Activated CD8-positive, alpha-beta memory T cell treated with anti-CD3 and anti-CD28 coated beads, Interleukin-2, amount 50 U/mL, for 48 hours (primary cell): ENCODE measurements around the gene FAM117B.
"Not testable (repeated sequence)": the region's sequence is repeated elsewhere in the genome, so short reads cannot be mapped to it uniquely, and the experiment has no call there.

Source experiments
- DNase-seq: peaks from one replicate; pipeline ENCODE4 v3.0.0-alpha.2; 2020

Gene FAM117B

DNA sequence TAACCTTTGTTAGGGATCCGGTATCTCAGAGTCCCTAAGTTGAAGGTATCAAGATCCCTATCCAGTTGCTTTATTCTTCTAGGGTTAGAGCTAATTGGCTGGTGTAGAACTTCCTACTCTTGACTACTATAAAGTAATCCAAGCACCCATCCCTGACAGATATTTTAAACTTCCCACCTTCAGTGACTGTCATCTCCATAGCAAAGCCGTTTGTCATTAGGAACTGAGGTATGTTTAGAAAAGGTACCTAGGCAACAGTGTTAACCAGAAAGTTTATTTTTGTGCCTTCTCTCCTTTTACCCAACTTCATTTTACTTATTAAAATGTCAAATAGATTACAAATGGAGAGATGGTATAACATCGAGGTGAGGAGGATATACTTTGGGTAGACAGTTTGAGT is 4.5 kb downstream of the FAM117B start:
- no peak for DNase-seq

DNA sequence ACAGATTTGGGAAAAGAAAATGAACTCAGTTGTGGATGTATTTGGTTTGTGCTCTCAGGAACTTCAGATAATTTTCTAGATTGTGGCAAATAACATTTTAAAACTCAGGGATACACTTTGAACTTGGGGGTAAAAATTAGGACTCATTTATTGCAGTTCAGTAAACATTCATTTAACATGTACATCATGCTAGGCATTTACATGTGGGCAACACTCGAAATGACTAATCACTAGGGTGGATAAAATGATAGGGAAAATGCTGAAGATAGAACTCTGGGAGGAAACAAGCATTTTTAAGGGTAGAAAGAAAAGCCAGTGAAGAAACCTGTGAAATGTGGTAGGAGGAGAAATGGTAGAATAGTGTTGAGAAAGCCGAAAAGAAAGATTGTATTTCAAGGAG is 7.8 kb downstream of the FAM117B start:
- no peak for DNase-seq

- DNase-seq: no peak
These were observed 8.5 kb downstream of the FAM117B start for GRCh38 chr2:202643012-202643858.

DNA sequence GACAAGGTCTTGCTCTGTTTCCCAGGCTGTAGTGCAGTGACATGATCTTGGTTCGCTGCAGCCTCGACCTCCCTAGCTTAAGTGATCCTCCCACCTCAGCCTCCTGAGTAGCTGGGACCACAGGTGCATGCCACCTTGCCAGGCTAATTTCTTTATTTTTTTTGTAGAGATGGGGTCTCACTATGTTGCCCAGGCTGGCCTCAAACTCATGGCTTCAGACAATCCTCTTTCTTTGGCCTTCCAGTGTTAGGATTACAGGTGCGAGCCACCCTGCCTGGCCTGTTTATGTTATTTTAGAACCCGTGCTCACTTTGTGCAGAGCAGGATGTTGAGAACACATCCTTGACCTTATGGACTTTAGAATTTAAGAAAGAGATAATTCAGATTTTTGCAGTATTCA is 17.4 kb downstream of the FAM117B start:
- DNase-seq: no peak

GRCh38 chr2:202653890-202654289 is 19.1 kb downstream of the FAM117B start:
- no peak for DNase-seq

DNA sequence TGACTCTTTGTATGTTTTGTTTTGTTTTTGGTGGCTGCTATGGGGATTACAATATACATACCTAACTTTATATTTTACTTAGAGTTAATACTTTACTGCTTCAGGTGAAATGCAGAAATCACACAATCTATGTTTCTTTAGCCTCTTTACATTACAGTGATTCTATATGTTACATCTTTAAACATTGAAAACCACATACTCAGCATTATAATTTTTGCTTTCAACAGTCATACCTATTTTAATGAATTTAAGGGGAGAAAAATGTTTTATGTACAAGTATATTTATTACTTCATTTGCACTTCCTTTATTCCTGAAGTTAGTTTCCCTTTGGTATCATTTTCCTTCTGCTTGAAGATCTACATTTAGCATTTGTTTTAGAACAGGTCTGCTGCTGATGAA is 23.1 kb downstream of the FAM117B start:
- no peak for DNase-seq

GRCh38 chr2:202660796-202661195 is 26.0 kb downstream of the FAM117B start:
- no peak for DNase-seq

GRCh38 chr2:202669841-202670240 is 35.1 kb downstream of the FAM117B start:
- DNase-seq: no peak

- no peak for DNase-seq
These were observed 36.7 kb downstream of the FAM117B start for GRCh38 chr2:202671317-202672035.

DNA sequence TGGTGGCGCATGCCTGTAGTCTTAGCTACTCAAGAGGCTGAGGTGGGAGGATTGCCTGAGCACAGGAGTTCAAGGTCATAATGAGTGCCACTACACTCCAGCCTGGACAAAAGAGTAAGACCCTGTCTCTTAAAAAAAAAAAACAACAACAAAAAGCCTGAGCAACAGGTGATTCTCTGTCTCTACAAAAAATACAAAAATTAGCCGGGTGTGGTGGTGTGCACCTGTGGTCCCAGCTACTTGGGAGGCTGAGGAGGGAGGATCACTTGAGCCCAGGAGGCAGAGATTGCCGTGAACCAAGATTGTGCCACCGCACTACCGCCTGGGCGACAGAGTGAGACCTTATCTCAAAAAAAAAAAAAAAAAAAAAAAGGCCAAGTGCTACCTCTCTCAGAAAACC is 40.3 kb downstream of the FAM117B start:
- DNase-seq: not testable (repeated sequence)

DNA sequence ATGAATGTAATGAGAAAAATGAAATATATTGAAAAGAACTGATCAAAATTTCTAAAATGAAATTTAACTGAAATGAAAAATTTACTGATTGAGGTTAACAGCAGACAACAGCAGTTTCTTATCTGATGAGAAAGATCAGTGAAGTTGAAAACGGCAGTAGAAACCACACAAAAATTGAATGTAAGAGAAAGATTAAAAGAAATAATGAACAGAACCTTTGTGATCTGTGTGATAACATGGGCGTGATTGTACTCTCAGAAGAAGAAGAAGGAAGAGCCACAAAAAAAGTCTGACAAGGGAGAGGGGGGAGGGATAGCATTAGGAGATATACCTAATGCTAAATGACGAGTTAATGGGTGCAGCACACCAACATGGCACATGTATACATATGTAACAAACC is 45.2 kb downstream of the FAM117B start:
- no peak for DNase-seq

- DNase-seq: no peak
These were observed 45.7 kb downstream of the FAM117B start for GRCh38 chr2:202680512-202680911.

GRCh38 chr2:202681688-202682205 is 47.0 kb downstream of the FAM117B start:
- no peak for DNase-seq

DNA sequence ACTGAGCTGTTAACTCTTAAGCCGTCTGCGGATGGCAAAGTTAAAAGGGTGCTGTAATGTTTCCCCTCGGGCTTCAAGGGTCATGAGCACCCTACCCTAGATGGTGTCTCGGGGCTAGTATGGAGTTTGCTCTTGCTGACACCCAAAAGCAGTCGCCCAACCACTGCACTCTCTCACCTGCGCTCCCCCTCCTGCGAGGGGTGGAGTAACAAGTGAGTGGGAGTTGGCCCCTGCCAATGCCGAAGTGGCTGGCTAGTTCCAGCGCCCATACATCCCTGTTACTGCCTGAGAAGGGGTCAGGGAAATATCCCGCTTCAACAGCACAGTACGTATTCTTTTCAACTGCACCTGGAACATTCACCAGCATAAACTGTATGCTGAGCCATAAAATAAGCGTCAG is 47.5 kb downstream of the FAM117B start:
- DNase-seq: no peak

GRCh38 chr2:202687276-202687675 is 52.5 kb downstream of the FAM117B start:
- no peak for DNase-seq

GRCh38 chr2:202689459-202689858 is 54.7 kb downstream of the FAM117B start:
- no peak for DNase-seq

- DNase-seq: no peak
These were observed 55.1 kb downstream of the FAM117B start for GRCh38 chr2:202689898-202690297.

DNA sequence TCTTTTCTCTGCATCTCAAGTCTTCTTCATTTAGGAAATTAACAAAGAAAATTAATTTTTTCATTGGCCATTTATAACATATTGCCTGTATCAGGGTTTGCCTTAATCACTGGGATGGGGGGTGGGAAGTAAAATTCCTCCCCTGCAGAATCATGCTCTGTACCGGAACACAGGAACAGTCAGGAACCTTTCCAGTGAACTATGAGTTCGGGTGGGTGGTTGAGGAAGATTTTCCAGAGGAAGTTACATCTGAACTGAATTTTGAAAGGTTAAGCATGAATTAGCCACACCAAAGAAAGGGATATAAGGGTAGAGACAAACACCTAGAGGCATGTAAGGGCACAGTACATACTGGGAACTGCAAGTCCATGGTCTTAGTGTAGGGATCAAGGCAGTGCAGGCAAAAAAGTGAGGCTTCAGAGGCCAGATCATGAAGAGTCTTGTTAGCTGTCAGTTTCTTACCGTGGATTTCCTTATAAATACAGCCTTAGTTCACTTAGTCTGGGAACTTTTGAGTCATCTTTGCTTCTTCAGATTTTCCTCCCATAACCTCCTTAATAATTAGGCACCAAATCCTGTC is 55.6 kb downstream of the FAM117B start:
- DNase-seq: no peak

DNA sequence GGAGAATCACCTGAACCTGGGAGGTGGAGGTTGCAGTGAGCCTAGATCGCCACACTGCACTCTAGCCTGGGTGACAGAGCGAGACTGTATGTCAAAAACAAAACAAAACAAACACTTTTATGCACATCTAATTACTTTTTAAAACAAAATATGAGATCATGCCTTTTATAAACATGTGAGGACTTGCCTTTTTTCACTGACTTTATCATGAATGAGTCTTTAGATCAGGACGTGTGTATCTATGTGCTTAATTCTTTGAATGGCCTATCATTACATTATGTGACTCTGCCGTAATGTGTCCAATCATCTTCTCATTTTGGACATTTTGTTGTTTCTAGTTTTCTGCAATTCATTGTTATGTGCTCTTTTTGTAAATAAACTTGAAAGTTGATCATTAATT is 58.7 kb downstream of the FAM117B start:
- no peak for DNase-seq

DNA sequence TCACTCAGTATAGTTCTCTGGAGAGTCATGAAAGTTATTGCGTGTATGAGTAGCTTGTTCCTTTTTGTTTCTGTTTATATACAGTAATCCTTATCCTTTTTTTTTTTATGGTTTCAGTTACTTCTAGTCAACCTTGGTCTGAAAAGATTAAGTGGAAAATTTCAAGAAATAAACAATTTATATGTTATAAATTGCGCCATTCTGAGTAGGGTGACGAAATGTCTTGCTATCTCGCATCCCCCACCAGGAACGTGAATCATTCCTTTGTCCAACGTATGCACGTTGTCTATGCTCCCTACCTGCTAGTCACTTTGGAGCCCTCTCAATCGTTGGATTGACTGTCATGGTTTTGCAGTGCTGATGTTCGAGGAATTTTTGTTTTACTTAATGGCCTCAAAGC is 60.4 kb downstream of the FAM117B start:
- DNase-seq: no peak

DNA sequence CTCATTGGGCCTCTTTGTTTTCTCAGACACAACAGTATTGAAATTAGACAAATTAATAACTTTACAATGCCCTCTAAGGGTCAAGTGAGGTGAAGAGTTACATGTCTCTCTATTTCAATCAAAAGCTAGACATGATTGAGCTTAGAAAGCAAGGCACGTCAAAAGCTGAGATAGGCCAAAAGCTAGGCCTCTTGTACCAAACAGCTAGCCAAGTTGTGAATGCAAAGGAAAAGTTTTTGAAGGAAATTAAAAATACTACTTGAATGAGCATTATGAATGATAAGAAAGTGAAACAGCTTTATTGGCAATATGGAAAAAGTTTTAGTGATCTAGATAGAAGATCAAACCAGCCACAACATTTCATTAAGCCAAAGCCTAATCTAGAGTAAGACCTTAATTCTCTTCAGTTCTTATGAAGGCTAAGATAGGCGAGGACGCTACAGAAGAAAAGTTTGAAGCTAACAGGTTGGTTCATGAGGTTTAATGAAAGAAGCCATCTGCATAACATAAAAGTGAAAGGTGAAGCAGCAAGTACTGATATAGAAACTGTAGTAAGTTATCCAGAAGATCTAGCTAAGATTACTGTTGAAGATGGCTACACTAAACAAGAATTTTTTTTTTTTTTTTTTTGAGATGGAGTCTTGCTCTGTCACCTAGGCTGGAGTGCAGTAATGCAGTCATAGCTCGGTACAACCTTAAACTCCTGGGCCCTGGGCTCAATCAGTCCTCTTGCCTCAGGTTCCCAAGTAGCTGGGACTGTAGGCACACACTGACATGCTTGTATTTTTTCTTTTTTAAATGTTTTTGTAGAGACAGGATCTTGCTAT is 65.5 kb downstream of the FAM117B start:
- no peak for DNase-seq

DNA sequence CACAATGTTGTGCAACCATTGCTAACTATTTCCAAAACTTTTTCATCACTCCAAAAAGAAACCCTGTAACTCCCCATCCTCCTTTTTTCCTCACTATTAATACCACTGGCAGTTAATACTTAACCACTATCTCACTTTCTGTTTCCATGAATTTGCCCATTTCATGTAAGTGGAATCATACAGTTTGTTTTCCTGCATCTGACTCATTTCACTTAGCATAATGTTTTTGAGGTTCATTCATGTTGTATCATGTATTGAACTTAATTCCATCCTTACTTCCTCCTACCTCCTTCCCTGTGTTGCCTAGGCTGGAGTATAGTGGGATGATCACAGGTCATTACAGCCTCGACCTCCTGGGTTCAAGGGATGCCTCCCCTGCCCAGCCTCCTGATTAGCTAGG is 68.3 kb downstream of the FAM117B start:
- DNase-seq: no peak

DNA sequence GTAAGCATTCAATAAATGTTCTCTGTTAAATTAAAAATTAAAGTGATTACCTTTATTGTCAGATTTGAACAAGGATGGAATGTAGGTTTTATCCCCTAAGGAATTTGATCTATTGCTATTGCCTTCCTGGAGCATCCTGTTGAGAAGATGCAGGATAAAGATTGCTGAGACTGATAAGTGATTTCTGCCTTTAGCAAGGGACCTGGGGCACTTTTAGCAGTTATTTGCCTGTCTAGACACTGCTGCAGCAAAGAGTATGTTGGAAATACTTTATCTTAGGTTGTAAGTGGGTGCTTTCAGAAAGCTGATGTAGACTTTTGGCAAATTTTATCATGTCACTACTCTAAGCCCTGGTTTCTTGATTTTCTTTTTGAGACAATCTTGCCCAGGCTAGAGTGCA is 69.5 kb downstream of the FAM117B start:
- DNase-seq: no peak
